Measurements from ENCODE around the gene AHSA1. TPM values are rescaled to one million over a fixed set of nuclear protein-coding genes. Genes with fewer than 3 reads are reported as not detected.

AHSA1 gene
- total RNA-seq, 1 donor from 2014 or later: 102 TPM

- DNase-seq (ENCODE audit: low read depth, low spot score): no peak
Measured at GRCh38 chr14:77508876-77509275, 51.0 kb downstream of the AHSA1 start.

- no peak for DNase-seq (ENCODE audit: low read depth, low spot score)
Measured at GRCh38 chr14:77509366-77509765, 51.5 kb downstream of the AHSA1 start.

- DNase-seq (ENCODE audit: low read depth, low spot score): no peak
Measured at GRCh38 chr14:77511486-77512162, 53.7 kb downstream of the AHSA1 start.

GRCh38 chr14:77516126-77516525 is 58.2 kb downstream of the AHSA1 start:
- DNase-seq (ENCODE audit: low read depth, low spot score): no peak

Other genes with a start within 250 kb of the AHSA1 start
- gene NGB, start 186.9 kb upstream of the AHSA1 start, total RNA-seq: not detected in 2 replicates
- 8.6 and 14.4 TPM in 2 replicates for gene POMT2, start 137.2 kb upstream of the AHSA1 start, total RNA-seq
- 6.9 and 20.4 TPM in 2 replicates for gene GSTZ1, start 137.1 kb upstream of the AHSA1 start, total RNA-seq
- 13.3 and 18.8 TPM in 2 replicates for gene TMED8, start 81.0 kb upstream of the AHSA1 start, total RNA-seq
- 1.8 TPM in 2 replicates for gene SAMD15, start 80.7 kb upstream of the AHSA1 start, total RNA-seq
- 0.07 and 0.13 TPM in 2 replicates for gene NOXRED1, start 34.6 kb upstream of the AHSA1 start, total RNA-seq
- gene VIPAS39, start 492 bp upstream of the AHSA1 start, total RNA-seq: 30.9 and 33.6 TPM in 2 replicates
- gene ISM2, start 40.7 kb downstream of the AHSA1 start, total RNA-seq: not detected in 2 replicates
- 48.1 and 54.5 TPM in 2 replicates for gene SPTLC2, start 158.5 kb downstream of the AHSA1 start, total RNA-seq
- 10.2 and 12.7 TPM in 2 replicates for gene ALKBH1, start 249.9 kb downstream of the AHSA1 start, total RNA-seq

Data from pulmonary artery endothelial cell (primary cell).